Stimulated activated CD4-positive, alpha-beta T cell treated with anti-CD3 and anti-CD28 coated beads, Interleukin-4, amount 100 ng/mL, for 24 hours (primary cell): ENCODE results near the gene RMP24.
"Not testable (repeated sequence)": the region's sequence is repeated elsewhere in the genome, so short reads cannot be mapped to it uniquely, and the experiment has no call there.

Source experiments
- DNase-seq: peaks from one replicate; pipeline ENCODE4 v3.0.0-alpha.2; 2020

The RMP24 gene

DNA sequence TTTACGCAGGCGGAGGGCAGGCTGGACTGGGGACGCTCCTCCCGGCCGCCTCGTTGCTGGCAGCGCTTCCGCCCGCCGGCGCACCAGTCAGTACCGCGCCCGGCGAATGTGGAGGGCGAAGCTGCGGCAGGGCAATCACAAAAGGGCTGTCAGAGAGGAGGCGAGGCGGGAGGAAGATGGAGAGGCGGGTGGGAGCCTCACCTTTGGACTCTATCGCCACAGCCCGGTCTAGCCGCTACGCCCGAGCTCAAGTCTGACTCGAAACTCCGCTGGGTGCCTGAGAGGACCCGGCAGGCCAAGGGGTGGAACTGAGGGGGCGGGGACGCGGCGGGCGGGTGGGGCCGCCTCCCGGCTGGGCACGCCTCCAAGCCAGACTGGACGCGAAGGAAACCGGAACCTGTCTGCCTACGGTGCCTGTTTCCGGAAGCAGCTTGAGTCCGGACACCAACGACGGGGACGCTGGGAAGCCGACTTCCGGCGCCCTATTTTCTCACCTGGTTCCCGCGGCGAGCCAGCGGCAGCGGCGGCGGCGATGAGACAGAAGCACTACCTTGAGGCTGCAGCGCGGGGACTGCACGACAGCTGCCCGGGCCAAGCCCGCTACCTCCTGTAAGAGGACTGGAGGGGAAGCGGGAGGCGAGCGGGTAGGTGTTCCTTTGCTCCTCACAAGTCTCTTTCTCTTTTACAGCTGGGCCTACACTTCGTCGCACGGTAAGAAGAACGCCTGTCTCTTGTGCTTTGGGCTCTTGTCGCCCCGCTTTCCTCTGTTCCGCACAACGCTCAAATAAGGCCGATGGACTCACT, at the start of gene RMP24:
TSS of gene RMP24 (plus strand) at position 483 of the 804 bp plus-strand sequence.
- peak; percentile 95 for DNase-seq

DNA sequence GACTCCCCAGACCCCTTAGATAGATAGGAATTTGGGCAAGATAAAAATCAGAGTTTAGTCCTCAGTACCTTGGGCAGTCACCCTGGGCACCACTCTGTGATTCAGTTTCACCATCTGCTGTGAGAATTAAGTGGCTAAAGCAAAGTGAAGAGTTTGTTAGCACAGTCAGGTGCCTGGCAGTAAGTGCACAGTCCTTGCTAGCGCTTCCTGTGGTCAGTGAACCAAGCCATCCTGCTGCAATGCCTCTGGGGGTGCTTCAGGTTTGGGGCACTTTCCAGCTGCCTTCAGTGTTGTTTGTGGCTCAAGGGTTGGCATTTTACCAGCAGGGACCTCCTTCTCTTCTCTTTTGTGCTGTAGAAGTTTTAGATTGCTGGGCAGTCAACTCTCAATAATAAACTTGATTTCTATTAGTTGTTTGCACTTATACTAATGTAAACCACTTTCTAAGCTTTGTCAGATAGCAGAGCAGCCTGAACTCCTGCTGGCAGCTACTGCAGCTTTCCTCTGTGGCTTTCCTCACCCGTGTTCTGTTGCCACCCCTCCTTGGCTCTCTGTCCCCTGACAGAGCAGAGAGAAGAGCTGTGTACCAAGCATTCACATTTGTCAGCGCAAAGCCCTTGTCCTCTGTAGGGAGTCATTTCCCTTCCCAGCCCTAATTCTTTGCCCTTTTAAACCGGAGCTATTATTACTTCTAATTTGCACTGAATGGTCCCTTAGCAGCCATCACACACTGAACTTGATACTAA, 48.4 kb upstream of the RMP24 start:
- no peak for DNase-seq

DNA sequence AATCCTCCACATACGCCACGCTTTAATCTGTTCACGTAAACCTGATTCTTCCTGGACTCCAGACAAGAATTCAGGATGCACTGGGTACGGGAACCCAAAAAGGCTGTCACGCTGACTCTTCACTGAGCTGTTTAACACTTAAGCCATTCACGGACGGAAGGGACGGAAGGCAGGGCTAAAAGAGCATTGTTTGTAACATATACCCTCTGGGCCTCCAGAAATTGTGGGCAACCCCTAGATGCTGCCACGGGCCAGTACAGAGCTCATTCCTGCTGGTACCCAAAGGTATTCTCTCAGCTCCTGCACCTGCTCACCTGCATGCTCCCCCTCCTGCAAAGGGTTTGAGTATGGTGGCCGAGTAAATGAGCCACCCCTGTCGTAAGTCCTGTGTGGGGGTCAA, 45.6 kb upstream of the RMP24 start:
- no peak for DNase-seq

DNA sequence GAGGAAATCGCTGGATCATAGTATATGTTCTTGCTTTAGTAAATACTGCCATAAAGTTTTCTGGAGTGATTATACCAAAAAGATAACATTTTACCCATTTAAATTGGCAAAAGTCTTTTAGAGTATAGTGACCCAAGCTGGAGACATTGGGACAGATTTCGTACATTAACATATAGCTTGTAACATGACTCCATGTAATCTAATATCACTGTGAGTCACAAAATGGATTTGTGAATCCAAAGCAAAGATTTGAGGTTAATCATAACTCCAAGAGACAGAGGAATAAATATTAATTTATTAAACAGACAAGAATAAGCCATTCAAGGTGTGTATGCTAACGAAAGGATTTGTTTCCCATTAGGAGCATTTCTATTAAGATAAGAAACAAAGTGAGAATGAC, 45.0 kb upstream of the RMP24 start:
- no peak for DNase-seq

DNA sequence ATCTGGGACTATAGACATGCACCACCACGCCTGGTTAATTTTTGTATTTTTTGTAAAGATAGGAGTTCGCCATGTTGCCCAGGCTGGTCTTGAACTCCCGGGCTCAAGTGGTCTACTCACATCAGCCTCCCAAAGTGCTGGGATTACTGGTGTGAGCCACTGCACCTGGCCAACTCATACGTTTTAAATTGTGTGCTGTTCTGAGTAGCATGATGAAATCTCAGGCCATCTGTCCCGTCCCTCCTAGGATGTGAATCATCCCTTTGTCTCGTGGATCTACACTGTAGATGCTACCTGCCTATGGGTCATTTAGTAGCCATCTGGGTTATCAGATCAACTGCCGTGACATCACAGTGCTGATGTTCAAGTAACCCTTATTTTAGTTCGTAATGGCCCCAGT, 38.5 kb upstream of the RMP24 start:
- no peak for DNase-seq

GRCh38 chr18:35934891-35935290, 37.6 kb upstream of the RMP24 start:
- no peak for DNase-seq

GRCh38 chr18:35935805-35936204, 36.7 kb upstream of the RMP24 start:
- no peak for DNase-seq

DNA sequence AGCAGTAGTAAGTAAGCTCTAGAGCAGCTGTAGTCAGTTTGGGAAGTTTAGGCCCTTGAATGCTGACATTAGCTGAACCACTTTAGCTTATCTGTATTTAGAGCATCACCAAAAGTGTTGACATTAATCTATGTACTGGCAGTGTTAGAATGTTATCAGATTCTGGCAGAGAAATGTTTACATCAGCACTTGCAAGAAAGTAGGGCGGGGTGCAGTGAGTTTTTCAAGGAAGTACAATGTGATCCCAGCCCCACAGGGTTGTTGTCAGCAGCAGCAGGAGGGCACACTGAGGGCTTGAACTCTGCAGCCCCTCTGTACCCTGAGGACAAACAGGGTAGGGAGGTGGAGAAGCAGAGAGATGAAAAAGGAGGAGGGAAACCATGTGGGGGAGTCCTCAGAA, 35.5 kb upstream of the RMP24 start:
- no peak for DNase-seq

DNA sequence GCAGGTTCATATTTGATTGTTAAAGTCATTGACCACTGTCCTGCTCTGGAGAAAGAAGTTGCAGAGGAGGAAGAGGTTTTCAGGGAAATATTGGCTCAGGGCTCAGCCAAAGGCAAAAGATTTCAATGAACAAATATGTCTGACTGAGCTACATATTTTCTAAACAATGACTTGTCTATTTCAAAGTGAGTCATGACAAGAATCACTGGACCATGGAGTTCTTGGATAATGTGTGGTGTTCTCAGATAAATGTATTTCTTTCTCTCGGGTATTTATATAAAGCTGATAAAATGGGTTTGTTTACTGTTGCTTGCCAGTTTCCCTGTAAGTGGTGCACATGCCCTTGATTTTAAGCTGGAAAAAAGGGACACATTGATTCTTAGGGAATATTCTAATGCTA, 34.3 kb upstream of the RMP24 start:
- DNase-seq, result no peak

DNA sequence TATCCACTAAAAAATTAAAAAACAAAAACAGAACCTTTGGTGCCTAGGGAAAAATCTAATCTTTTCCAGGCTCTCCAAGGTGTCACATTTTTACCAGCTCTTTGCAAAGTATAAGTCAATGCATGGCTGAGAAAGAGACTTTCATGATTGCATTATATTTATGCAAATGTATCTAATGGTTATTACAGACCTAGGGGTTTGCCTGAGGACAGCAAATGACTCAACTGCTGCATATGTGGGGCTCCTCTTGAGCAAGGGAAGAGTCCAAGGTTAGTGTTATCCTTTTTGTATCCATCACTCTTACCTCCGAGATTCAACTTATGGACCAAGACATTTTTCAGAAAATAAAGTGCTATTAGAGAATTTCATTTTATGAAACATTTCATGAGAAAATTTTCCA, 33.9 kb upstream of the RMP24 start:
- no peak for DNase-seq

DNA sequence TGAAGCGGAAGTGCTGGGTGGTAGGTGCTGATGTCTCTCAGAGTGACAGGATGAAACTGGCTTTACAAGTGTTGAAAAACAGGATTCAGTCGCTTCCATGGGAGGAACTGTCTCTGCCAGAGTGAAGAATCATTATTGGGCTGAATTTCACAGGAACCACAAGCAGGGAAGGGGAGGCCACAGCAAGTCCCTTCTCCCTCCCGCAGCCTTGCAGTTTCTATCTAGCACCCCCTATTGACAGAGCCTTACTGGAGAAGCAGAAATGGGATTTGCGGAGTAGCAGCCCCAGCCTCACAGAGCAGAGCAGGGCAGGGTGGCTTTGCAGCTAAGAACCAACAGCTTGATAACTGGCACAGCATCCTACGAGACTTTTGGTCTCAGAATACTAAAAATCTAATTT, 33.3 kb upstream of the RMP24 start:
- DNase-seq, result no peak

DNA sequence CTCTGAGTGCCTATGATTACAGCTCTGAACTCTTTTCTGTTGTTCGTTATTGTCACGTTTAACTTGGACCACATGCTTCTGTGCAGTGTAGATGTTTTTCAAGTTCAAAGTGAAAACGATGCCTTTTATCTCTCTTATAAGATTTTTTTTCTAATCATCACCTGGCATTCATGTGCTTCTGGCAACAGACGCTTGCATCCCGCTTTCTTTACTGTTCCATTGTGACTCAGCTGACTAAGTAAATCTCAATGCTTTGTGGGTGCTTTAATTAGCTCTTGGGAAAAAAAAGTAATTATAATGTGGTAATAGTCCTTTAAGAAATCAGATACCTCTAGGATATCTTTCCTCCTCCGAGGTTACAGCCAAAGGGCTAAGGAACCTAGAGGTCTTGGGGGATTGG, 31.2 kb upstream of the RMP24 start:
- DNase-seq, result no peak

DNA sequence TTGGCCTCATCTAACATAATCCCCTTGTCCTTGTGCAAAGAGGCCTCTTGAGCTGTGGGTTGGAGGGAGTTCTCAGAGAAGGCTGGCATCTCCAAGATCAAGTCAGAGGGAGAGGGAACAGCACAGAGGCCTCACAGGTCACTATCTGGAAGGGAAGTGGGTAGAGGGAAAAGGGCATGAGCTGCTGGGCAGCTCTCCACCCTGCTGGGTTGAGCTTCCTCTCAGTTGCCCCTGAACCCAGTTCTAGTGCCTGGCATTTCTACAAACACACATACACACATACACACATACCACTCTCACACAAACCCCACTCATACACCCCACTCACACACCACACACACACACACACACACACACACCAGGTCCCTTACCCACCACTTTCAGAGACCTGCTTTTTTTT, 30.3 kb upstream of the RMP24 start:
- DNase-seq, result no peak

GRCh38 chr18:35942661-35943060, 29.8 kb upstream of the RMP24 start:
- no peak for DNase-seq

- DNase-seq, result no peak
Measured at GRCh38 chr18:35948080-35948479, 24.4 kb upstream of the RMP24 start.

GRCh38 chr18:35949090-35949489, 23.4 kb upstream of the RMP24 start:
- no peak for DNase-seq

DNA sequence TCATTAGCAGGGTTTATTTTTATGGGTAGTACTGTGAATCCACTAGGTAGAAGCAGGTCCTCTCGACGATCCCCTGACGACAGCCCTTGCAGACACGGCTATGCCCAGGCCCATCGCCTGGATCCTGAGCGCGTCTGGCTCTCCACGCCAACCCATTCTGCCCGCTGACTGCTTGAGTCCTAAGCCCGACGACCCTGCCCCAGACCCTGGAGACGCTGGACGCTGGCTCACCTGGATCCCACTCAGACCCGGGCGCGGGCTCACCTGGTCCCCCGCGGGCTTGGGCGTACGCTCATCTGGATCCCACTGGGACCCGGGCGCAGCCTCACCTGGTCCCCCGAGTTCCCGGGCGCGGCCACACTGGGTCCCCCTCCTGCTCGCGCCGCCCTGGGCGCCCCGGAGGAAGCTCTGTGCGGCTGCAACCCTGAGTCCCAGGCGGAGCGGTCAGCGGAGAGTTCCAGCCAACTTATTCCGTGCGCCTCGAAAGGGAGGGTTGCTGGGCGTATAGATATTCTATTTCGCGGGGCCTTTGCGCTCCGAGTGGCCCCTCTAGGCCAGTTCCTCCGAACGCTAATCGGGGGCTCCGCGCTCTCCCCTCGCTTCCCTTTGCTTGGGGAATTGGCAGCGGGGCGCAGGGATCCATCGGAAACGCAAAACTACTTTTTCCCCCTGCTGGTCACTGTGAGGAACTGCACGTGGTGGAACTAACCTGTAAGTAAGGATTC, 22.4 kb upstream of the RMP24 start:
- DNase-seq, result peak; percentile 61

- no peak for DNase-seq
Measured at GRCh38 chr18:35950628-35950982, 21.9 kb upstream of the RMP24 start.

DNA sequence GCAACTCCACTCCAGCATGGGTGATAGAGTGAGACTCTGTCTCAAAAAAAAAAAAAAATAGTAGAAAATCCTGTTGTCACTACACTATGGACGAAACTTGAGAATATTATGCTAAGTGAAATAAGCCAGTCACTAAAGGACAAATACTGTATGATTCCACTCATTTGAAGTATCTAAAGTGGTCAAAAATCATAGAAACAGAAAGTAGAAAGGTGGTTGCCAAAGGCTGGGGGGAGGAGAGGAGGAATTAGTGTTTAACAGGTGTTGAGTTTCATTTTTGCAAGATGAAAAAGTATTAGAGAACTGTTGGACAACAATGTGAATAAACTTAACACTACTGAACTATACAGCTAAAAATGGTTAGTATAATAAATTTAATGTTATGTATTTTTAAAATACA, 18.8 kb upstream of the RMP24 start:
- no peak for DNase-seq

DNA sequence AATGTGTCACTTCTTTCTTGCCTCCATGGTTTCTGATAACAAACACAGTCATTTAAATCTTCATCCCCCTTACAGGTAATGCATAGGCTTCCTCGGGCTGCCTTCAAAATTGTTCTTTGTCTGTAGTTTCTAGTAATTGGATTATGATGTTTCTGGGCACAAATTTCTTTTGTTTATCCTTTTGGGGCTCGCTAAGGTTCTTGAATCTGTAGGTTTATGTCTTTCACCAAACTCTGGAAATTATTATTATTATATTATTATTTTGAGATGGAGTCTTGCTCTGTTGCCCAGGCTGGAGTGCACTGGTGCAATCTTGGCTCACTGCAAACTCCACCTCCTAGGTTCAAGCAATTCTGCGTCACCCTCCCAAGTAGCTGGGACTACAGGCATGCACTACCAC, 16.3 kb upstream of the RMP24 start:
- DNase-seq, result no peak

GRCh38 chr18:35962320-35962719, 10.2 kb upstream of the RMP24 start:
- DNase-seq, result no peak

GRCh38 chr18:35964319-35964718, 8.2 kb upstream of the RMP24 start:
- no peak for DNase-seq

- DNase-seq, result not testable (repeated sequence)
Measured at GRCh38 chr18:35967866-35968265, 4.6 kb upstream of the RMP24 start.

GRCh38 chr18:35968278-35968880, 4.1 kb upstream of the RMP24 start:
- no peak for DNase-seq
